ENCODE results near the gene CCDC71L. TPM values are rescaled to one million over a fixed set of nuclear protein-coding genes. Genes with fewer than 3 reads are reported as not detected.

CCDC71L gene
- total RNA-seq, 5 donors from 2014 or later (not counting 1 experiment from before 2014, with no cell fraction given), result 13.0 to 21.9 (median 14.0) TPM

- no peak for ATAC-seq (replicated peaks in 1 of 4)
- ChIA-PET CTCF (interaction anchor here in 1 of 2 donors (0.6 to 1.0 kb wide), 2 partner anchors 52 to 467 kb away, joined by 3 read pairs; no protein-coding TSS in a partner anchor), POLR2A (interaction anchor here in 1 of 2 donors (0.5 to 0.6 kb wide), 2 partner anchors 48 to 1530 kb away, joined by 4 read pairs; no protein-coding TSS in a partner anchor)
- Histone ChIP-seq H3K27me3 (replicated peaks in 1 of 2; ENCODE audit: control insufficient read depth in 2 of 2, extremely low read depth in 1 of 2, insufficient read depth in 2 of 2, low read length in 1 of 2) (no peaks in the 10 kb centered on the region), H3K4me3 (ENCODE audit: control insufficient read depth in 1 of 2, extremely low read depth in 1 of 2, low read length in 1 of 2) (no peak overlapping the region), H3K36me3 (ENCODE audit: control insufficient read depth in 2 of 2, extremely low read depth in 1 of 2, insufficient read depth in 1 of 2, low read length in 1 of 2) (no peaks in the 10 kb centered on the region), H3K4me1 (ENCODE audit: control insufficient read depth in 1 of 2, extremely low read depth in 1 of 2, insufficient read depth in 2 of 2, low read length in 2 of 2) (no peaks in the 10 kb centered on the region), H3K9me3 (no peaks in the 10 kb centered on the region), H3K27ac (ENCODE audit: low read length) (no peak overlapping the region)
- no peaks in the 10 kb centered on the region for H3K4me1 Mint-ChIP-seq
- H3K9me3 Mint-ChIP-seq, result peaks cover 0 to 4% (median 0%) of the 10 kb centered on the region in 3 donors
- H3K27me3 Mint-ChIP-seq, result peaks cover 7 to 16% of the 10 kb centered on the region in 2 donors
- no peak for DNase-seq
- no peaks in the 10 kb centered on the region for H3K36me3 Mint-ChIP-seq
- H3K27ac Mint-ChIP-seq, result no peak overlapping the region
- no CpG with 5 or more reads among the region's 2 CpGs for WGBS (ENCODE audit: insufficient coverage)
- no peak overlapping the region for H3K4me3 Mint-ChIP-seq
Observed at GRCh38 chr7:106643216-106644000, 17.6 kb downstream of the CCDC71L start.

DNA sequence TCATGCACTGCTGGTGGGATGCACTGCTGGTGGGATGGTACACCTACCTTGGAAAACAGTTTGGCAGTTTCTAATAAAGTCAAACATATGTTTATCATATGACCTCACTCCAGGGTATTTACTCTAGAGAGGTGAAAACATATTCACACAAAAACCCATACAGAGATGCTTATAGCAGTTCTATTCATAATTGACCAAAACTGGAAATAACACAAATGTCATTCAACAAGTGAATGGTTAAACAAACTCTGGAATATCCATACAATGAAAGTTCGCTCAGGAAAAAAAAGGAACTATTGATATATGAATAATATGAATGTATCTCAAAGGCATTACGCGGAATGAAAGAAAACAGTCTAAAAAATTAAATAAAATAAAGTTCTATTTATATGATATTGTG, 19.5 kb downstream of the CCDC71L start:
- no peak overlapping the region for H3K27ac Mint-ChIP-seq
- H3K27me3 Mint-ChIP-seq, result peaks cover 7 to 21% of the 10 kb centered on the region in 2 donors
- no peak for ATAC-seq (replicated peaks in 1 of 4)
- no peak overlapping the region for H3K4me3 Mint-ChIP-seq
- Histone ChIP-seq H3K27me3 (replicated peaks in 1 of 2; ENCODE audit: control insufficient read depth in 2 of 2, extremely low read depth in 1 of 2, insufficient read depth in 2 of 2, low read length in 1 of 2) (no peaks in the 10 kb centered on the region), H3K27ac (ENCODE audit: low read length) (no peak overlapping the region), H3K4me1 (ENCODE audit: control insufficient read depth in 1 of 2, extremely low read depth in 1 of 2, insufficient read depth in 2 of 2, low read length in 2 of 2) (no peaks in the 10 kb centered on the region), H3K4me3 (ENCODE audit: control insufficient read depth in 1 of 2, extremely low read depth in 1 of 2, low read length in 1 of 2) (no peak overlapping the region), H3K36me3 (ENCODE audit: control insufficient read depth in 2 of 2, extremely low read depth in 1 of 2, insufficient read depth in 1 of 2, low read length in 1 of 2) (no peaks in the 10 kb centered on the region), H3K9me3 (no peaks in the 10 kb centered on the region)
- no peaks in the 10 kb centered on the region for H3K36me3 Mint-ChIP-seq
- WGBS (ENCODE audit: insufficient coverage), result no CpG with 5 or more reads among the region's 3 CpGs
- ChIA-PET POLR2A (interaction anchor here in 1 of 2 donors (0.7 kb wide), 1 partner anchor 43 kb away, joined by 3 read pairs; no protein-coding TSS in a partner anchor), CTCF (no interaction called here)
- H3K4me1 Mint-ChIP-seq, result no peaks in the 10 kb centered on the region
- H3K9me3 Mint-ChIP-seq, result peaks cover 0 to 4% (median 0%) of the 10 kb centered on the region in 3 donors
- no peak for DNase-seq

- DNase-seq (no peak), ATAC-seq (replicated peaks in 1 of 4) (no peak)
- no peaks in the 10 kb centered on the region for H3K4me1 Mint-ChIP-seq
- no peak overlapping the region for H3K4me3 Mint-ChIP-seq
- 70% methylated on average over 1 of the region's 3 CpGs for WGBS (ENCODE audit: insufficient coverage)
- no peaks in the 10 kb centered on the region for H3K36me3 Mint-ChIP-seq
- H3K27me3 Mint-ChIP-seq, result peaks cover 7 to 23% of the 10 kb centered on the region in 2 donors
- peaks cover 0 to 4% (median 0%) of the 10 kb centered on the region in 3 donors for H3K9me3 Mint-ChIP-seq
- Histone ChIP-seq H3K36me3 (ENCODE audit: control insufficient read depth in 2 of 2, extremely low read depth in 1 of 2, insufficient read depth in 1 of 2, low read length in 1 of 2) (no peaks in the 10 kb centered on the region), H3K27ac (ENCODE audit: low read length) (no peak overlapping the region), H3K4me3 (ENCODE audit: control insufficient read depth in 1 of 2, extremely low read depth in 1 of 2, low read length in 1 of 2) (no peak overlapping the region), H3K4me1 (ENCODE audit: control insufficient read depth in 1 of 2, extremely low read depth in 1 of 2, insufficient read depth in 2 of 2, low read length in 2 of 2) (no peaks in the 10 kb centered on the region), H3K9me3 (no peaks in the 10 kb centered on the region), H3K27me3 (replicated peaks in 1 of 2; ENCODE audit: control insufficient read depth in 2 of 2, extremely low read depth in 1 of 2, insufficient read depth in 2 of 2, low read length in 1 of 2) (peaks cover 0 to 3% of the 10 kb centered on the region in 2 experiments)
- CTCF ChIA-PET, result interaction anchor here in 1 of 2 donors (1.0 to 1.3 kb wide), 2 partner anchors 18 to 96 kb away, joined by 3 to 4 read pairs; no protein-coding TSS in a partner anchor
- POLR2A ChIA-PET, result interaction anchor here in 1 of 2 donors (0.7 kb wide), 1 partner anchor 42 kb away, joined by 3 read pairs; no protein-coding TSS in a partner anchor
- no peak overlapping the region for H3K27ac Mint-ChIP-seq
Observed at GRCh38 chr7:106640368-106641141, 20.4 kb downstream of the CCDC71L start.

DNA sequence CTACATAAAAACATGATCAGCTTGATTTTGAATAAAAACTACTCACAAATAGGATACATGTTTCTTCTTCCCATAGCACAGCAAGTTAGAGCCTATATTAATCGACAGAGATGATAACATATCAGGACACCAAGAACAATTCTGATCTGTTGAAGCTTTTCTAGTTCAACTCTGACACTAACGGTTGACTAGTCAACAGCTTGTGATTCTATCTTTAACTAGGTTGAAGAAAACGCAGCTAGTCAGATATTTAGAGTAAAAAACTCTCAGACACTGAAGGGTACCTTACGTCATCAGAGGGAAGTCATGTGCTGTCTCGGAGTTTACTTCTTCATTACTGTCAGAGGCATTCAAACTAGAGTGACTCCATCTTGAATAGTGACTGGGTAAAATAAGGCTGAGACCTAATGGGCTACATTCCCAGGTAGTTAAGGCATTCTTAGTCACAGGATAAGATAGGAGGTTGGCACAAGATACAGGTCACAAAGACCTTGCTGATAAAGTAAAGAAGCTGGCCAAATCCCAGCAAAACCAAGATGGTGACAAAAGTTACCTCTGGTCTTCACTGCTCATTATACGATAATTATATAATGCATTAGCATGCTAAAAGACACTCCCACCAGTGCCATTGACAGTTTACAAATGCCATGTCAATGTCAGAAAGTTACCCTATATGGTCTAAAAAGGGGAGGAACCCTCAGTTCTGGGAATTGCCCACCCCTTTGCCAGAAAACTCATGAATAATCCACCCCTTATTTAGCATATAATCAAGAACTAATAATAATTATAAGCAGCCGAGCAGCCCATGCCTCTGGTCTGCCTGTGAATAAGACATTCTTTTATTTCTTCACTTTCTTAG, 21.3 kb downstream of the CCDC71L start:
- POLR2A ChIA-PET, result no interaction called here
- Mint-ChIP-seq H3K27me3 (peaks cover 7 to 25% of the 10 kb centered on the region in 2 donors), H3K4me1 (no peaks in the 10 kb centered on the region), H3K27ac (no peak overlapping the region), H3K36me3 (no peaks in the 10 kb centered on the region), H3K9me3 (peaks cover 0 to 4% (median 0%) of the 10 kb centered on the region in 3 donors), H3K4me3 (no peak overlapping the region)
- no peak for ATAC-seq (replicated peaks in 1 of 4)
- Histone ChIP-seq H3K36me3 (ENCODE audit: control insufficient read depth in 2 of 2, extremely low read depth in 1 of 2, insufficient read depth in 1 of 2, low read length in 1 of 2) (no peaks in the 10 kb centered on the region), H3K27ac (ENCODE audit: low read length) (no peak overlapping the region), H3K4me1 (ENCODE audit: control insufficient read depth in 1 of 2, extremely low read depth in 1 of 2, insufficient read depth in 2 of 2, low read length in 2 of 2) (no peaks in the 10 kb centered on the region), H3K4me3 (ENCODE audit: control insufficient read depth in 1 of 2, extremely low read depth in 1 of 2, low read length in 1 of 2) (no peak overlapping the region), H3K9me3 (no peaks in the 10 kb centered on the region), H3K27me3 (replicated peaks in 1 of 2; ENCODE audit: control insufficient read depth in 2 of 2, extremely low read depth in 1 of 2, insufficient read depth in 2 of 2, low read length in 1 of 2) (peaks cover 0 to 3% of the 10 kb centered on the region in 2 experiments)
- DNase-seq, result no peak
- 64% methylated on average over 3 of the region's 7 CpGs for WGBS (ENCODE audit: insufficient coverage)
- CTCF ChIA-PET, result interaction anchor here in 1 of 2 donors (1.0 to 1.3 kb wide), 2 partner anchors 19 to 97 kb away, joined by 3 to 4 read pairs; no protein-coding TSS in a partner anchor

- CTCF ChIA-PET, result no interaction called here
- H3K36me3 Mint-ChIP-seq, result no peaks in the 10 kb centered on the region
Observed at GRCh38 chr7:106635411-106635810, 25.5 kb downstream of the CCDC71L start.

More at GRCh38 chr7:106635411-106635810, 25.5 kb downstream of the CCDC71L start:
- H3K27me3 ChIP-seq (replicated peaks in 1 of 2; ENCODE audit: control insufficient read depth in 2 of 2, extremely low read depth in 1 of 2, insufficient read depth in 2 of 2, low read length in 1 of 2), result peaks cover 0 to 3% of the 10 kb centered on the region in 2 experiments
- ATAC-seq (replicated peaks in 1 of 4), result no peak
- H3K9me3 ChIP-seq, result no peaks in the 10 kb centered on the region
- POLR2A ChIA-PET, result interaction anchor here in 1 of 2 donors (0.7 kb wide), 1 partner anchor 64 kb away, joined by 6 read pairs; no protein-coding TSS in a partner anchor
- WGBS (ENCODE audit: insufficient coverage), result no CpG with 5 or more reads among the region's 2 CpGs
- no peaks in the 10 kb centered on the region for H3K9me3 Mint-ChIP-seq
- H3K27me3 Mint-ChIP-seq, result peaks cover 4 to 18% of the 10 kb centered on the region in 2 donors
- H3K36me3 ChIP-seq (ENCODE audit: control insufficient read depth in 2 of 2, extremely low read depth in 1 of 2, insufficient read depth in 1 of 2, low read length in 1 of 2), result no peaks in the 10 kb centered on the region
- no peaks in the 10 kb centered on the region for H3K4me1 Mint-ChIP-seq
- no peaks in the 10 kb centered on the region for H3K4me1 ChIP-seq (ENCODE audit: control insufficient read depth in 1 of 2, extremely low read depth in 1 of 2, insufficient read depth in 2 of 2, low read length in 2 of 2)
- no peak overlapping the region for H3K27ac Mint-ChIP-seq
- H3K27ac ChIP-seq (ENCODE audit: low read length), result no peak overlapping the region
- DNase-seq, result no peak
- H3K4me3 Mint-ChIP-seq, result no peak overlapping the region
- H3K4me3 ChIP-seq (ENCODE audit: control insufficient read depth in 1 of 2, extremely low read depth in 1 of 2, low read length in 1 of 2), result no peak overlapping the region
